Activated CD8-positive, alpha-beta memory T cell treated with anti-CD3 and anti-CD28 coated beads, Interleukin-2, amount 50 U/mL, for 1 hour (primary cell): ENCODE data around the gene MAGI2.

Experiments
- DNase-seq: peaks from one replicate; pipeline ENCODE4 v3.0.0-alpha.2; 2020; ENCODE audit errors: extremely low read depth

Gene MAGI2

DNA sequence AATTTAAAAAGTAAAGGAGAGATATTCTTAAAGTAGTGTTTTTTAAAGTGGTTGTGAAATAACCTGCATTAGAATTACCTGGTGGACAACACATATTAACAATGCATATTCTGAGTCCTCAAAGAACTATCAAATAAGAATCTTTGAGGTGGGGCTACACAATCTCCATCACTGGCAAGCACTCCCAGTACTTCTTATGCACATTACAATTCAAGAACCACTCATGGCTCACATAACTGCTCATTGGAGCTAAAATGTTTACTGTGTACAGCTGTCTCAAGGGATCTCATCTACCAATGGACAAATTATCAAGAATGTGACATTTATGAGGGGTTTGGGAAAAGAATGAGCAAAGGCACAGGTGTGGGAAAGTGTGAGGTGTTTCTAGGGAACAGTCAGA, 962.9 kb downstream of the MAGI2 start:
- DNase-seq: no peak

GRCh38 chr7:78489476-78490240, 963.8 kb downstream of the MAGI2 start:
- no peak for DNase-seq

DNA sequence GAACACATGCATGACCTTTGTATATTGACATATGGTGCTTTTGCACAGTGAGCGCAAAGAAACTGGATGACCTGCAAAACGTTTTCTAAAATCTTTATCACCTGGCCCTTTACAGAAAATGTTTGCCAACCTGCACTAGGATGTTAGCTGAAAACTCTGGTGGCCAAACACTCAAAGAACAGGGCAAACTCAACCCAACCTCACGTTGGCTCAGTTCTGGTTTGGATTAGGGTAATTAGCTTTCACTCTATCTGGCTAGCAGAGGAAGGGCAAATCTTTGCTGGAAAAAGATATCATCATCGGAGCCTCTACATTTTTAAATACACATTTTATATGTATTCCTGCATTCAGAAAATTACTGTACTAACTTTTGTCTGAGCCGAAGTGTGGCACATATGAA, 966.0 kb downstream of the MAGI2 start:
- no peak for DNase-seq

DNA sequence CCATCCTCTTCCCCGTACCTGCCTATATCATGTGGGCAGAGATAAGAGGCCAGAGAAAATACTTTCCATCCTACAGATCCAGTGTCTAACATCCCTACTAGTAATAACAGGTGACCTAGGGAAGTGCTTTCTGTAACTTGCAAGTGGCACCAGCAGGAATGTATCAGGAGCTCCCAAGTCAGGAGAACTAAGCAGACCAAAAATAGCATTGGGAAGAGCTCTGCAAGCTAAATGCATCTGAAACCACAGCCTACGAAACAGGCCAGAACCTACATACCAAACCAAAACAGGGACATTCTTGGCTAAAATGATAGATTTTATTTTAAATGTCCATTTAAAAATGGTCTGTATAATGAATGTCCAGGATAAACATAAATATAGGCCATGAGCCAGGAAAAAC, 974.1 kb downstream of the MAGI2 start:
- DNase-seq: no peak

DNA sequence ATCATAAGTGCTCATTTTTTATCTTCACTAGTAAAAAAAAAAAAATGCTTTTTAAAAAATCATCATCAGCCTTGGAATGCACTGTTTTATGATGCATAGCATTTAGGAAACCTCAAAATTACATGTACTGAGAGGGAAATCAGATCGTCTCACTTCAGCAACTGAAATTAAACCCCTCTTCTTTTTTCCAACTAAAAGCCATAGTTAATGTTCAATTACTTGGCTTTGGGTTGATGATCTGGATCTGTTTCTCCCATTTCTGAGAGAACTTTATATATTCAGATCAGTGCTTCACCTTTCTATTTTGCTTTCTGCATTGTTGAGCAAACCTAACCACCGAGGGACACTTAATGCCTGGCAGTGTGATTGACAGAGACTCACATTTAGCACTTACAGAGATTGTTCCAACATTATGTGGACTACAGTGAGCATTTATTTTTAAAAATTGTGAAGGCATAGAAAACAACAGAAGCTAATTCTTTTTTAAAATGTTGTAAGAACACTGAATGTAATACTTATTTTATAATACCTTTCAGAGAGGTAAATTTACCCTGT, 976.5 kb downstream of the MAGI2 start:
- no peak for DNase-seq

- no peak for DNase-seq
Observed at GRCh38 chr7:78473571-78474301, 979.7 kb downstream of the MAGI2 start.

DNA sequence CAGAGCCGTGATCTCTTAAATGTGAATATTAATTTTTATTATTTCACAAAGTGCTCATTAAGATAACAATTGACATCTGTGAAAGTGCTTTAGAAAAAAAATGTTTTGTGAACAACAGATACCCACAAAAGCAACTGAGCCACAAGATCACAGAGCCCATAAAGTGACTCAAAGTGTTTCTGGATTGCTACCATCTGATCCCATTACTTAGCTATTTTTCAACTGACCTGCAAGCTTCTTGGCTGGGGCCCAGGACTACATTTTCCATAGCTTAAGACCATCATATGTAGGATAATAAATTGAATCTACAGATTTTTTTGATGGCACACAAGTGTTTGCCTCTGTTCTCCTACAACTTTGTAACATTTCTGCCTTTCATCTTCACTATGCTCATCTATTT, 980.4 kb downstream of the MAGI2 start:
- DNase-seq: no peak

- no peak for DNase-seq
Observed at GRCh38 chr7:78472519-78472918, 980.9 kb downstream of the MAGI2 start.

- no peak for DNase-seq
Observed at GRCh38 chr7:78465894-78466293, 987.6 kb downstream of the MAGI2 start.

- DNase-seq: no peak
Observed at GRCh38 chr7:78463039-78463438, 990.4 kb downstream of the MAGI2 start.

DNA sequence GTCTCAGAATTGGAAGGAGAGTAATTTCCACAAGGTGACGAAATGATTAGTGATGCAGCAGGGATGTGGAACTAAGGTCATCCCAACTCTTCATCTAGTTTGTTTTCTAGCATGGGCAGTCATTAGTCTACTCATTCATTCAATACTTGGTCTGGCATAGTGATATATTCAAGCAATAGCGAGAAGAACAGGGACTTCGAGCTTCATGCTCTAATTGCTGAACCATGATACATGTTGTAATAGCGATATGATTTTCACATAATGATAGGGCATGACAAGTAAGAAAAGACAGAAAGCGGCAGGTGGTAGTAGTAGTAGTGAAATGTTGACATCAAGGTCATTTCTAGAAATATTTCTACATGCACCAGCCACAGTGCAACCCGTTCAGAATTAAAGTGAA, 1002.8 kb downstream of the MAGI2 start:
- no peak for DNase-seq

DNA sequence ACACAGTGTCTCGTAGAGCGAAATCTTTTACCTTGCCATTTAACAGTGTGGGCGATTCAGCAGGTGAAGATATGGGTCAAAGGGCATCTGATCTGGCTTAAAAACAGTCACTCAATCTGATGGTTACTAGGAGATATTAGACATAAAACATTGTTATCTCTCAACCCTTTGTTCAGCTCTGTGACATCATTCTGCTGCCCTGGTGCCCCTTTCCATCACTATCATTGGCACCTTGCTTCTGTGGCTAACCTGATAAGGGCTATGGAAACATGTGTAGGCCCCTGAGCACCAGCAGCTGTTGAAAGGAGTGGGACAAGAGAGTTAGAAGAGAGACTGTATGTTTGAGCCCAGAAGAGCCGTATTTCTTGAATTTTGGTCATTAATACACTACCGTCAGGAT, 1004.6 kb downstream of the MAGI2 start:
- DNase-seq: no peak

DNA sequence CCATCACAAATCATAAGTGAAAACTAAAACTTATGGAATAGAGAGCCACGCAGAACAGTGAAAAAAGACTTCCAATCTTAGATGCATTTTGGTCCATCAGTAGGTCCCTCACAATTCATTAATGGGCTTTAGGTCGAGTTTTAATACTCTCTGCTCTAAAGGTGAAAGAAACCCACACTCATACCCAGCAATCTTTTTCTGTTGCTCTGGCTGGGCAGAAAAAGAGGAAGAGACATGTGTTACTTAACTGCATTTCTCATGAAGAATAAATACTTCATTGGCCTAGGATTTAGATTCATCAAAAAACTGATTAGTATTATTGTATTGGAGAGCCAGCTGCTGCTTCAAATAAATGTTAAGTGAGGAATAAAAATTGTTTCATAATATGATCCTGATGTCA, 1009.2 kb downstream of the MAGI2 start:
- DNase-seq: no peak

GRCh38 chr7:78443811-78444210, 1009.7 kb downstream of the MAGI2 start:
- DNase-seq: no peak

- no peak for DNase-seq
Observed at GRCh38 chr7:78441737-78442136, 1011.7 kb downstream of the MAGI2 start.

DNA sequence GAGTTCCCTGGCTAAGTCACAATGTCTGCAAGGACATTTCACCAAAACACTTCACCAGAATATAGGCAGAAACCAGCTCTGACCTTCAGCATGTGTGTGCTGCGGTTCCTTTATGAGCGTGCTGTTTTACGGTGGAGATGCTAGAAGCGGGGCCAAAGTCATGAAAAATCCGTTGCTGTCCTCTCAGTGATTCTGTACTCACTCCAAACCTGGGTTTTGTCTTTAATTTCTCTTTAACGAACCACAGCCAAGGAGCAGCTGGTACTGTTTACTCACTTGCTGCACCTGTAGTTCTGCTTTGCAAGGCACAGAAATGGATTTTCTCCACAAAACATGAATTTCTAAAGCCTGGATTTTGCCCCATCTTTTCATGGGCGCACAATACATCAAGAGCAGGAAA, 1015.0 kb downstream of the MAGI2 start:
- DNase-seq: no peak

DNA sequence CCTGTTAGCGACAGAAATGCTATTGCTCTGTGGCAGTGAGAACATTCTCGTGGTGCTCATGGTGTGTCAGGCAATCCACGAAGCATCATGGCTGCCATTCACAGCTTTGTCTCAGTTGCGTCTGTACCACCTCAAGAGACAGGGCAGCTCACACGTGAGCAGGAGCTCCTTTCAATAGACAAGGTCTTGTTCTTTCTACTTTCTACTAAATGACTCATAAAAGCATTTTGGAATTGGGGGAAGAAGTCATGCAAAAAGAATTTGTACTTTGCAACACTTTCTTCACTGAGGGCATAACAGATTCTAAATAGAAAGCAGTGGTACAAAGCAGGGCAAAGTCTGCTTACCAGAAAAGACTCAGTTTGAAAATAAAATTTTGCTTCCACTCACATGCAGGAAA, 1016.3 kb downstream of the MAGI2 start:
- DNase-seq: no peak

GRCh38 chr7:78435355-78435754, 1018.1 kb downstream of the MAGI2 start:
- no peak for DNase-seq

DNA sequence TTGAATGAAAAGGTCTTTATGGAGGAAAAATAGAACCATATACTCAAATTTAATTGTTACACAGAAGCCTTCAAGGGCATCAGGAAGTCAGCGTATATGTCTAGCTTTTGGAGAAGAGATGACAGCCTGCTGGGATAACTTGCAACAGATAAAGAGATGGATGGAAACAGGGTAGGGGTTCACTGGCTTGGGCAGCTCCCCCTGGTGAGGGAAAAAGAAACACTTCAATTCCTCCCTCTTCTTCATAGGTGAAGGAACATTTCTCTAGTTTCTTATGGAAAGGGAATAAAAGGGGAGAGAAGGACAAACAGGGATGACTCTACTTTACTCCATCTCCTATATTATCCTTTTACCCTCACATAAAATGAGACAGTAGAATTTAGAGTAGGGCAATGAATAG, 1019.2 kb downstream of the MAGI2 start:
- no peak for DNase-seq

DNA sequence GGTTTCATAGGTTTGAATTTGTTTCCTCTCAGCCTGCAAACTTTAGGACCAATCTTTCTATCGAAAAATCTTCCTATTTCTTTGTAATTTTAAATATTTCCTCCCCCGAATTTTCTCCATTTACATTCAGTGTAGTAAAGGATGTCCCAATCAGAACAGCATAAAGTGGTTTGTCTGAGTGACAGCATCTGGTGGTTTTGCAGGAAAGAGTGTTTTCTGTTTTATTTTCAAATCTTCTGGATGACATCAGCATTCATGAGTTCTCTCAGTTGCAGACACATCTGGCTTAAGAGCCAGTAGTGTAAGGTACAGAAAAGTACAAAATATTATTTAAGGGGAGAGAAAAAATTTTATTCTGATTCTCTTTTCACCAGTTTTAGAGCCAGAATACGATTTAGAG, 1020.0 kb downstream of the MAGI2 start:
- DNase-seq: no peak

- DNase-seq: no peak
Observed at GRCh38 chr7:78429878-78430277, 1023.6 kb downstream of the MAGI2 start.

DNA sequence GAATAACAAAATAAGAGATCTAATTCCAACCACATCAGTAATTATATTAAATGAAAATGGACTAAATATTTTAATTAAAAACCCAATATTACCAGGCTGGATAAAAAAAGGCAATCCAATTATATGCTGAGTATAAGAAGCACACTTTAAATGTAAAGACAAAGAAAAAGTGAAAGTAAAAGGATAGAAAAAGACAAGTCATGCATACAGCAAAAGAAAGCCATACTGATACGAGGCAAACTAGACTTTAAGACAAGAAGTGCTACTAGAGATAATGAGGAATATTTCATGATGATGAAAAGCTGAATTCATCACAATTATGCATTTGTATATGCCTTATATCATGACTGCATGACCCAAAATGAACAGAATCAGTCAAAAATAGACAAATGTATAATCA, 1026.3 kb downstream of the MAGI2 start:
- DNase-seq: no peak

DNA sequence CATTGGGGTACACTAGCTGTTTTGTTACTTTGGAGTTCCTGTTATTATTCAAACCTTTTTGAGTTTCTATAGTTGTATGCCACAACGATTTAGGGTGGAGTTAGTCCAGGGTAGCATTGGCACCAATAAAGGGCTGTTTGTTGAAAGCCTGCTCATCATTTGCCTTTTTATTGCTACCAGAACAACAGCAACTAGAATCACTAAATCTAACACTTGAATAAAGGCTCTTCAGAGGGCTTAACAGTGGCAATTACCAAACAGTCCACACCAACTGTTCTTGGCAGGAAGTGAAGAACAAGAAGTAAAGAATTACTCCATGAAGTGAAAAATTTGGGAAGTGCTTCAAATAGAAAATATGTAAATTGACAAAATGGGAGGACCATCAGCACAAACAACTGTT, 1033.5 kb downstream of the MAGI2 start:
- no peak for DNase-seq
